Stimulated activated CD8-positive, alpha-beta memory T cell treated with anti-CD3 and anti-CD28 coated beads, Interleukin-7, amount 100 ng/mL, for 48 hours (primary cell): ENCODE data around the gene INPP5A.
"Not testable (repeated sequence)": the region's sequence is repeated elsewhere in the genome, so short reads cannot be mapped to it uniquely, and the experiment has no call there.

Experiments used
- DNase-seq, 2 donors: peaks; one replicate each; pipeline ENCODE4 v3.0.0-alpha.2; 2020; ENCODE audit warnings: low read depth in 1 of 2; ENCODE audit errors: extremely low read depth in 1 of 2

Gene INPP5A

DNA sequence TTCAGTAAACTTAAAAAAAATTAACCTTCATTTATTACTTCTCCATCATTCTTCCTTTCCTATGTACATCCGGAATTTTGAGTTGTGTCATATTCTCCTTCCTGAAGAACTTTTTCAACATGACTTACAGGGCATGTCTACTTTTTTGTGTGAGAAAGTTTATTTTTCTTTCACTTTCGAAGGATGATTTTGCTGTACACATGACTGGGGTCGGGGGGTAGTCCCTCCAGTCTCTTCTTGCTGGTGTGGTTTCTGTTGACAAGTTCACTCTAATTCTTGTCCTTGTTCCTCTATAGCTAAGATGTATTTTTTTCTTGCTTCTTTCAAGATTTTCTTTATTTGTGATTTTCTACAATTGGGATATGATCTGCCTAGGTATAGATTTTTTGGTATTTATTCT is 55.8 kb downstream of the INPP5A start:
- no peak for DNase-seq

DNA sequence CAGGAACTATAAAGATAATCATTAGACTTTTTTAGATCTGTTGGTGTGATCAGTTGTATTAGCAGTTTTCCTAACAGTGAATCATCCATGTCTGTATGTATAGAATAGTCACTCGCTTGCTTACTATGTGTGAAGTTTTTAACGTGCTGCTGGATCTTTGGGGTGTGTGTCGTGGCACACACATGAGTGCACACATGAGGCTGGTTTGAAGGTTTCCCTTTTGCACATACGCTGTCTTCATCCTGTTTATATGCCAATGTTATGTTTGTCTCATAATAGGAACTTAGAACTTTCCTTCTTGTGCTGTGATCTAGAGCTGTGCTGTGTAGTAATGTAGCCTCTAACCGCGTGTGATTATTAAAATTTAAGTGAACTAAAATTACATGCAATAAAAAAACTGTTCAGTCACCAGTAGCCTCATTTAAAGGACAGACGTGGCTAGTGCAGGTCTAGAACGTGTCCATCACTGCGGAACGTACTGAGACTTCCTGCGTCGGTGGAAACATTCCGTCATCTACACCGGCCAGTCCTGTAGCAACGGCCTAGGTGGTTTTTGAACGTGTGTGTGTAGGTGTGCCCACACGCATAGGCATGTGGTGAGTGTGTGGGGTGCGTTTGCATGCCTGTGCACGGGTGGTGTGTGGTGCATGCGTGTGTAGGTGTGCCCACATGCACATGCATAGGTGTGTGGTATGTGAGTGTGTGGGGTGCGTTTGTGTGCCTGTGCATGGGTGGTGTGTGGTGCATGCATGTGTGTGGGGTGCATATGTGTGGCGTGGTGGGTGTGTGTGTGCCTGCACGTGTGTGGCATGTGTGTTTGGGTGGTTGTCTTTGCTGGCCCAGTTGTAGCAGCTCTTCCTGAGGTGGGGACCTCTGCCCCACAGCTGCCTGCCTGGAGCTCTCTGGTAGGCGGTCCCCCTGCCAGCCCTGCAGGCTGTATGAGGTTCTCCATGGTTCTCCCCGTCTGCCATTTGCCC is 56.6 kb downstream of the INPP5A start:
- DNase-seq: no peak

DNA sequence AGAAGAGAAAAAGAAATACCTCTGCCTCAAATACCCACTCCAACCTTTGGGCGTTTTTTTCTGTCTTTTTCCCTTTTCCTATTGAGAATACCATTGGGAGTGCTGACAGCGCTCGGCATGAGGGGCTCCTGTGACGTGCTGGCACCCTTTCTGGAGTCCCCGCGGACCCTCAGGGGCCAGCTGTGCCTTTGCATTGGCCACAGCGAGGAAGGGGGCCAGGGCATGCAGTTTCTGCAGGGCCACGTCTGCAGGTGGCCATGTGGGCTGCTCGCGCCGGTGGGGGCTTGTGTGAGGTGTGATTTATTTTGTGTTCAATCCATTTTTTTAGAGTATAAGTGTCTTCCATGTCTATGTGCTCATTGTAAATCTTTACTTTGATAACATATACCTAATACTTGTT is 57.4 kb downstream of the INPP5A start:
- no peak for DNase-seq

DNA sequence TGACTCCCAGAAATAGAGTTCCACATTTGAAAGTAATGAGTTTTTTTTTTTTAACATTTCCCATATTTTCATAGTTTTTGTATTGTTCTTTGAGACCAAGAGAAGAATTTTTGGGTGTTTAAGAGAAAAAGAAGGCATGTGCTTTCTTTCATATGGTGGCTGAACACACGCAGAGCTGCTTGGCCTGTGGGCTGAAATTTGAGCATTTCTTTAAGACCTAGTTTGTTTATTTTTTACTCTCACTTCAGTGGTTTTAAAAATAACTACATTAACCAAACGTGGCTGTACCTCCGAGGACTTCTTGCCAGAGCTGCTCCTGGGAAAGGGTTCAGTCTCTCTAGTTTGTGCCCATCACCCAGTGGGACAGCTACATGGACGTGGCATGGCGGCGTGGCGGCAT is 58.3 kb downstream of the INPP5A start:
- DNase-seq: no peak

DNA sequence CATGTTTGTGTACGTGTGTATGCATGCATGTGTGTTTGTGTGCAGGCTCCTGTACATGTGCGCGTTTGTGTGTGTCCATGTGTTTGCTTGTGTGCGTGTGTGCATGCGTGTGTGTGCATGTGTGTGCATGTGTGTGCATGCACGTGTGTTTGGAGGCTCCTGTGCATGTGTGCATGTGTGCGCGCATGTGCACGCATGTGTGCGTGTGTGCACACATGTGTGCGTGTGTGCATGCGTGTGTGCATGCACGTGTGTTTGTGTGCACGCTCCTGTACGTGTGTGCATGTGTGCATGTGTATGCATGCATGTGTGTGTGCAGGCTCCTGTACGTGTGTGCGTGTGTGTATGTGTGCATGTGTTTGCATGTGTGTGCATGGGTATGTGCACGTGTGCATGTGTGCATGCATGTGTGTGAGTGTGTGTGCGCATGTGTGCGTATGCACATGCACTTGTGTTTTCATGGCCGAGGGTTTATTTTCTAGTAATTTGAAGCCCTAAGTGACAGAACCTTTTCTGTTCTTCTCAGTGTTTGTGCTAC is 59.2 kb downstream of the INPP5A start:
- DNase-seq: no peak

DNA sequence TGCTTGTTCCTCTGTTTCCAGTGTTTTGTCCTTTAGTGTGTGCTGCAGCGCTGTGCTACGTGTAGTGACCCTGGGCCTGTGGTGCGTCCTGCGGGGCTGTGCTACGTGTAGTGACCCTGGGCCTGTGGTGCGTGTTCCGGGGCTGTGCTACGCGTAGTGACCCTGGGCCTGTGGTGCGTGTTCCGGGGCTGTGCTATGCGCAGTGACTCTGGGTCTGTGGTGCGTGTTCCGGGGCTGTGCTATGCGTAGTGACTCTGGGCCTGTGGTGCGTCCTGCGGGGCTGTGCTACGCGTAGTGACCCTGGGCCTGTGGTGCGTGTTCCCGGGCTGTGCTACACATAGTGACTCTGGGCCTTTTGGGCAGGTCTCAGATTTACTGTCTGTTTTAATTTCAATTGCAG is 60.1 kb downstream of the INPP5A start:
- DNase-seq: no peak

DNA sequence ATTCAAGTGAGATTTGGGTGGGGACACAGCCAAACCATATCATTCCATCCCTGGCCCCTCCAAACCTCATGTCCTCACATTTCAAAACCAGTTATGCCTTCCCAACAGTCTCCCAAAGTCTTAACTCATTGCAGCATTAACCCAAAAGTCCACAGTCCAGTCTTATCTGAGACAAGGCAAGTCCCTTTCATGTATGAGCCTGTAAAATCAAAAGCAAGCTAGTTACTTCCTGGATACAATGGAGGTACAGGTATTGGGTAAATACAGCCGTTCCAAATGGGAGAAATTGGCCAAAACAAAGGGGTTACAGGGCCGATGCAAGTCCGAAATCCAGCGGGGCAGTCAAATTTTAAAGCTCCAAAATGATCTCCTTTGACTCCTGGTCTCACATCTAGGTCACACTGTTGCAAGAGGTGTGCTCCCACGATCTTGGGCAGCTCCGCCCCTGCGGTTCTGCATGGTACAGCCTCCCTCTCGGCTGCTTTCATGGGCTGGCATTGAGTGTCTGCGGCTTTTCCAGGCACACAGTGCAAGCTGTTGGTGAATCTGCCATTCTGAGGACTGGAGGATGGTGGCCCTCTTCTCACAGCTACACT is 61.5 kb downstream of the INPP5A start:
- not testable (repeated sequence) for DNase-seq

DNA sequence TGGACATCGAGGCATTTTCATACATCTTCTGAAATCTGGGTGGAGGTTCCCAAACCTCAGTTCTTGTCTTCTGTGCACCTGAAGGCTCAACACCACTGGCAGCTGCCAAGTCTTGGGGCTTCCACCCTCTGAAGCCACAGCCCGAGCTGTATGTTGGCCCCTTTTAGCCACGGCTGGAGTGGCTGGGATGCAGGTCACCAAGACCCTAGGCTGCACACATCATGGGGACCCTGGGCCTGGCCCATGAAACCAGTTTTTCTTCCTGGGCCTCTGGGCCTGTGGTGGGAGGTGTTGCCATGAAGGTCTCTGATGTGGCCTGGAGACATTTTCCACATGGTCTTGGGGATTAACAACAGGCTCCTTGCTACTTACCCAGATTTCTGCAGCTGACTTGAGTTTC is 62.1 kb downstream of the INPP5A start:
- no peak for DNase-seq

DNA sequence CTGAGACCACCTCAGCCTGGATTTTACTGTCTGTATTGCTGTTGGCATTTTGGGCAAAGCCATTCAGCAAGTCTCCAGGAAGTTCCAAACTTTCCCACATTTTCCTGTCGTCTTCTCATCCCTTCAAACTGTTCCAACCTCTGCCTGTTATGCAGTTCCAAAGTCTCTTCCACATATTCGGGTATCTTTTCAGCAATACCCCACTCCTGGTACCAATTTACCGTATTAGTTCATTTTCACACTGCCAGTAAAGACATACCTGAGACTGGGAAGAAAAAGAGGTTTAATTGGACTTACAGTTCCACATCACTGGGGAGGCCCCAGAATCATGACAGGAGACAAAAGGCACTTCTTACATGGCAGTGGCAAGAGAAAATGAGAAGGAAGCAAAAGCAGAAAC is 62.8 kb downstream of the INPP5A start:
- DNase-seq: no peak

DNA sequence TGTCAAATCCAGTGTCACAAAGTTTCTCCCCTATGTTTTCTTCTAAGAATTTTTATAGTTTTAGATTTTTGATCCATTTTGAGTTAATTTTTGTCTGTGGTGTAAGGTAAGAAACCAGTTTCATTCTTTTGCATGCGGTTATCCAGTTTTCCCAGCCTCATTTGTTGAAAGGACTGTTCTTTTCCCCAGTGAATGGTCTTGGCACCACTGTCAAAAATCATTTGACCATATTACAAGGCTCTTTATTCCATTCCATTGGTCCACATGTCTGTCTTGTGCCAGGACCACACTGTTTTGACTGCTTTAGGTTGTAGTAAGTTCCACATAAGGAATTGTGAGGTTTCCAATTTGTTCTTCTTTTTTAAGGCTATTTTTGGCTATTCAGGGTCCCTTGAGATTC is 64.0 kb downstream of the INPP5A start:
- no peak for DNase-seq

DNA sequence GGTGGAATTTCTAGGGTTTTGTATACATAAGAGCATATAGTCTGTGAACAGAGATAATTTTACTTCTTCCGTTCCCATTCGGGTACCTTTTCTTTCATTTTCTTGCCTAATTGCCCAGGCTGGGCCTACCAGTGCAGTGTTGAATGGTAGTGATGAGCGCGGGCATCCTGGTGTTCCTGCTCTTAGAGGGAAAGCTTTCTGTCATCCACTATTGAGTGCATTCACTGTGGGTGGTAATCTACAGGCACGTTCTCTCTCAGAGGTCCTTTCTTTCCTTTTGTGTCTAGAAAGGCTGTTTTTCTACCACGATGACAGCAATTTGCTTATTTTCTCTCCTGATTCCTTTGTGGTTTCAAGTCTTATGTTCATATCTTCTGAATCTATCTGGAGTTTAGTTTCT is 65.0 kb downstream of the INPP5A start:
- no peak for DNase-seq

DNA sequence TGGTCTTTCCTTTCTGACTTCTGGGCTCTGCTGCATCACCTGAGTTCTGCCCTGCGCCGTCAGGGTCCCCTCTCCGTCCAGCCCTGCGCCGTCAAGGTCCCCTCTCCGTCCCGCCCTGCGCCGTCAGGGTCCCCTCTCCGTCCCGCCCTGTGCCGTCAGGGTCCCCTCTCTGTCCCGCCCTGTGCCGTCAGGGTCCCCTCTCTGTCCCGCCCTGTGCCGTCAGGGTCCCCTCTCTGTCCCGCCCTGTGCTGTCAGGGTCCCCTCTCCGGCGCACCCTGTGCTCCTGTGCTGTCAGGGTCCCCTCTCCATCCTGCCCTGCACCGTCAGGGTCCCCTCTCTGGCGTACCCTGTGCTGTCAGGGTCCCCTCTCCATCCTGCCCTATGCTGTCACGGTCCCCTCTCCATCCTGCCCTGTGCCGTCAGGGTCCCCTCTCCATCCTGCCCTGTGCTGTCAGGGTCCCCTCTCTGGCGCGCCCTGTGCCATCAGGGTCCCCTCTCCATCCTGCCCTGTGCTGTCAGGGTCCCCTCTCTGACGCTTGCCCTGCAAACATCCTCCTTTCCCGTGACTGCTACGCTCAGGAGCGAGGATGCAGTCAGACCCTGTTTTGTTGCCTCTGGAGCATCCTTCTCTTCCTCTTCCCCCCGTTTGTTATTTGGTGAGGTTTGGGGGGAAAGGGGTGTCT is 66.4 kb downstream of the INPP5A start:
- no peak for DNase-seq

DNA sequence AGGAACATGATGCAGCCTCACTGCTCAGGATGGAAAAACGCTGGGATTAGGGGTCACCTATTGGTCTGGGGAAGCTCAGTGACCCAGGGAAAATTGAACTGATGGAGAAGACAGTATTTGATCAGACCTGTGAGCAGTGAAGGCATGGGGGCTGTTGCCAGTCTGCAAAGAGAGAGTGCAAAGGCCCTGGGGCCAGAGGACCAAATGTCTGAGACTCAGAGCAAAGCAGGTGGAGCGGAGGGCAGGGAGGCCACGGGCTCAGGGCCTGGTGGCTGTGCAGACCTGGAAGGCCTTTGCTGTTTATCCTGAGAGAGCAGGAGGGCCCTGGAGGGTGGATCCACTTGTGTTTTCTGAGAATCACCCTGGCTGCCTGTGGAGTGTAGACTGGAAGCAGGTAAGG is 67.1 kb downstream of the INPP5A start:
- DNase-seq: no peak

DNA sequence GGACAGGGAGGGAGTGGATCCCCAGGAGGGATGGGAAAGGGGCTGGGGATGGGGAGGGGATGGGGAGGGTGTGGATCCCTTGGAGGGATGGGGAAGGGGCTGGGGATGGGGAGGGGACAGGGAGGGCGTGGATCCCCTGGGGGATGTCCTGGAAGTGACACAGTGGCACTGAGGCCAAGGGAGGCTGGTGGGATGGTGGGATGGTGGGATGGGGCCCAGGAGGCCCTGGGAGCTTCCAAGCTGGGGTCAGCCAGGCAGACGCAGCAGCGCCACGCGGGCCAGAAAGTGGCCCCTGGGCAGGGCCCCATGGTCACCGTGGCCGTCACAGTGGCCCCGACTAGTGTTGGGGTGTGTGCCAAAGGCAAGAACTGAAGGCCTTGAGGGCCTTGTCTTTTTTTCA is 67.8 kb downstream of the INPP5A start:
- DNase-seq: no peak

DNA sequence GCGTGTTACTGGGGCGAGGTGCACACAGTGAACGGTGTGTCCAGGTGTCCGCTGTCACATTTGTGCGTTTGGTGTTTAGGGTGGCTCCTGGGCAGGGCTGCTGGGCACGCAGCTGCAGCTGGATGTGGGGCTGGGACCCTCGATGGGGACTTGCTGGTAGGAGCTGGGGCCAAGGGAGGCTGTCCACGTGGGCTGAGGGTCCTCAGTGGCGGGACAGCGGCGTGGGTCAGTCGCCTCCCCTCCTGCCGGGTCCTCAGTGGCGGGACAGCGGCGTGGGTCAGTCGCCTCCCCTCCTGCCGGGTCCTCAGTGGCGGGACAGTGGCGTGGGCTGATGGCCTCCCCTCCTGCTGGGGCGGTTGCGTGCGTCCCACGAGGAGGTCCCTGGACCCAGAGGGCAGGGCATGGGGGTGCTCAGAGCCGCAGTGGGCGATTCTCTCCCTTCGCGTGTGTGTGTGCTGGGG is 68.5 kb downstream of the INPP5A start:
- DNase-seq: no peak

DNA sequence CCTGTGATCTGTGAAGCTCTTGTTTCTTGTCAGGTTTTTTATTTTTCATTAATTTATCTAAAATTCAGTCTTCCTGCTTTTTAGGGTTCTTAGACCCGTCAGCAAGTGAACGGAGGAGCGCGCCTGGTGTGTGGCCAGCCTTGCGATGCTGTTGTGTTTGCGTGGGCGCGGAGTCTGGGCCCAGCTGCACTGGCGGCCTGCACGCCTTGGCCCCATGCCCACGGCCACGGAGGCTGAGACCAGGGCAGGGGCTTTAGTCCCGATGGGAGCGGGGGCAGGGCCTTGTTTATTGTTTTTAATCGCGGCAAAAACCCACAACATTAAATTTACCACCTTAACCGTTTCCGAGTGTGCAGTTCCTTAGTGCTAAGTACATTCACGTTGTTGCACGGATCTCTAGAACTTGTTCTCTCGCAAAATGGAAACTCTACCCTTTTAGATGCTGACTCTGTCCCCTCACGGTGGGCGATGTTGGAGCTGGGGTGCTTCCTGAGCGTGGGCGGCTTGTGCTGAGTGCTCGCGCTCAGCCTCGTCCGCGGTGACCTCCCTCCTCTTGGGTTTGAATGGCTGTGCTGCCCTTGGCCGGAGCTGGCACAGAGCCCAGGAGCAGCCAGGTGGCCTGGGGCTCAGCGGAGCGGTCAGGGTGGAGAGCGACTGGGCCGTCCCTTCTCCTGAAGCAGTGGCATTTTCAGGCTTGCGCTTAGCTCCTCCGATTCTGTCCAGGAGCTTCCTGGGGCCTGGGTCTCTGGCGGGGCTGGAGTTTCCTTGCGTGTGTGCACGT is 69.1 kb downstream of the INPP5A start:
- DNase-seq: no peak

DNA sequence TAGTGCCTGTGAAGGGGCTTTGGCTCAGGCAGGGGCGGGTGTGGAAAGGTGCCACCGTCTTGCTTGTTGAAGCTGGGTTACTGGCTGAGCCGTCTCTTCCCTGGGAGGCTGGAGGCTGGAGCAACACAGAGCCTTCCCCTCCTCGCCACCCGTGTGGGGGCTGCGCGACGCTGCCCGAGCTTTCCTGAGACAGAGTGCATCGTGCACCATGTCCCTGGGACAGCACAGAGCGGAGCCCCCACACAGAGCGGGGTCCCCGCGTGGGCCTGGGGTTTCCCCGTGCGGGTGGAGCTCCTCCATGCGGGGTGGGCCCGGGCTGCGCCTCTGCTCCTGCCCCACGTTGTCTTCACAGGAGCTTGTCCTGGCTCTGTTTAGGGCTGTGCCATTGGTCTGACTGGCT is 69.9 kb downstream of the INPP5A start:
- DNase-seq: no peak

DNA sequence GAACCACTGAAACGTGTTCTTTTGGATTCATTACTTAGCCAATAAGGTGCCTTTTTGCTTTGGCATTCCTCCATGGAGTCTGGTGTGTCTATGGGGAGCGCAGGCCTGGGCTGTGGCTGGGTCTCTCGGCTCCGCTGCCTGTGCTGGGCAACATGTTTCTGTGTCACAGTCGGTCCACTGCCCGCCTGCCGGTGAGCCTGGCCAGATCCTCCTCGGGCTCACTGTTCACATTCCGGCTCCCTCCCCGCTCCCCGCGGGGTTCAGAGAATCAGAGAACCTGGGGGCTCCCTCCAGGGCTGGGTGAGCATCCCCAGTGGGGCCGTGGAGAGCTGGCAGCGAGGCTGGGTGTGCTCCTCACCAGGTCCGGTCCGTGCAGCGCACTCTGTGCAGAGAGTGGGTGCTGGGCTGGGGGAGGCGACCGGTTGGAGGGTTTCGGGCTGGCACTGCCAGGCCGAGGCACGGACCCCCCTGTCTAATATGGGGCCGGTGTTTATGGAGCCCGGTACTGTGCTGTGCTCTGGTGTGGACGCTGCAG is 70.4 kb downstream of the INPP5A start:
- DNase-seq: no peak

DNA sequence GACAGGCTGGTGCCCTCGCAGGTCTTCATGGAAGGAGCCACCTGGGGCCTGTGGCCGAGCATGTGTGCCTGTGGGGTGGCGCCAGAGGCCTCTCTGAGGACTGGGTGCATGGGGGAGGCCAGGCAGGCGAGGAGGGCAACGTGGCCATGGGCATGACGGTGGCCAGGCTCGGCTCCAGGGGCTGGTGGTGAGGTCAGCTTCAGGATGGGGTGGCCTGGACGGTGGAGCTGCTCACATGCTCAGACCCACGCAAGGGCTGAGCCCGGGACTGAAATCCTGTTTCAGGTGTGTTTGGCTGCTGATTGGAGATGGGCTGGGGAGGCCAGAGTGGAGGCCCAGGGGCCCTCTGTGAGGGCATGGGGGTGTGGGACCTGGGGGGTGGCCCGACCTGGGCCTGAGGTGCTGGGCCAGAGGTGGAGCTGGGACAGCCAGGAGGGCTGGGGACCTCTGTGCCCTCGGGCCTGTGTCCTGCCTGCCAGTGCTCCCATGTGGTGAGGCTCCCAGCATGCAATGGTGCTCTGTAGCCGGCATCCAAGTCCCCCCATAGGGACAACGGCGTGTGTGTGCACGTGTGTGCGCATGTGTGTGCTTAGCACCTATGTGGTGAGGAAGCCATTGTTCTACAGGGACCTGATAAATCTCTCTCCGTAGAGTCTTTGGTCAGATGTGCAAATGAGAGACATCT is 71.1 kb downstream of the INPP5A start:
- no peak for DNase-seq

DNA sequence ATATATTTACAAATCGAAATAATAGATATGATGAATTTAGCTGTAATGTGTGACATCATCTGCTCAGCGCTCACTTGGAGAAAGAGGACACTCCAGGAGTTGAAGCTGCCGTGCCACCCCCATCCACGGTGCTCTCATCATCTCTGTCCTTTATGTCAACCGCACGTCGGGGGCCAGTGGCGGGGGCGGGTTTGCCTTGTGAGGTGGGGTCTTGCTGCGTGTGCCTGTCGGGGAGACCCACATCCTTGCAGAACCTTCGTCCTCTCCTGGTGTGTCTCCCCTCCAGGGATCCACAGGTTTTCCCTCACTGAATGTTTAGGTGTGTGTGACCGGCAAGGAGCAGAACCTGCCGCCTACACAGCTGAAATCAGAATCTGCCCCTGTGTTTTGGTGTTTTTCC is 71.6 kb downstream of the INPP5A start:
- DNase-seq: no peak
